Mammary epithelial cell (primary cell): ENCODE measurements around the gene PVALEF.

ENCODE experiments used
- EZH2 ChIP-seq: IDR thresholded peaks from 2 replicates; pipeline ENCODE4 v1.6.1; 2012; ENCODE audit warnings: low read length, inconsistent platforms, borderline replicate concordance
- TF ChIP-seq, protein P1 (sequence below), 2 donors: IDR thresholded peaks in 1 of 2; conservative IDR thresholded peaks in 1 of 2; 2 replicates each; pipeline ENCODE4 v1.5.1; 2011 to 2012; ENCODE audit warnings: inconsistent platforms in 2 of 2, low read length in 2 of 2, mild to moderate bottlenecking in 2 of 2, control low read depth in 1 of 2, low read depth in 1 of 2; ENCODE audit not compliant: insufficient read depth in 1 of 2; ENCODE audit errors: extremely low read depth in 1 of 2

DNA sequence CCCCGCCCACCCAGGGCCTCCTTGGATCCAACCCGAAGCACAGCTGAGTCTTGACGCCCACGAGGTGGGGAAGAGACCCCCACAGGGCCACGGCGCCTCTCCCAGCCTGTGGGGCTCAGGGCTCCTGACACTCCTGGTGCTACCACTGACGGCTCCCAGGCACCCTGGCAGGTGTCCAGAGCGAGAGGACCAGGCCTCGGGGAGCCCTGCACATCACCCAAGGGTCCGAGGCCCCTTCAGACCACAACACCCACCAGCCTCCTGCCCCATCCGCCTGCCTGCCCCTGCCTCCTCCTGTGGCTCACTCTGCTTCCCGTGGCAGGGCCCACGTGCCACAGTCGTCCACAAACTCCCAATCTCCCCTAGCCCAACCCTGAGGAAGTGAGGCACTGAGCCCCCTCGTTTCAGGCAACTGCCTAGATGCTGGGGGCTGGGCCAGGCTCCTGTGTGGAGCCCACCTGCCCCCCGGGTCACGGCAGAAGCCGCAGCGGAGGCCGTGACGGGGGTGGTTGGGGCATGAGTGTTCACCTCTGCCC lies 29.0 kb downstream of the PVALEF start:
- TF ChIP-seq, protein P1, sequence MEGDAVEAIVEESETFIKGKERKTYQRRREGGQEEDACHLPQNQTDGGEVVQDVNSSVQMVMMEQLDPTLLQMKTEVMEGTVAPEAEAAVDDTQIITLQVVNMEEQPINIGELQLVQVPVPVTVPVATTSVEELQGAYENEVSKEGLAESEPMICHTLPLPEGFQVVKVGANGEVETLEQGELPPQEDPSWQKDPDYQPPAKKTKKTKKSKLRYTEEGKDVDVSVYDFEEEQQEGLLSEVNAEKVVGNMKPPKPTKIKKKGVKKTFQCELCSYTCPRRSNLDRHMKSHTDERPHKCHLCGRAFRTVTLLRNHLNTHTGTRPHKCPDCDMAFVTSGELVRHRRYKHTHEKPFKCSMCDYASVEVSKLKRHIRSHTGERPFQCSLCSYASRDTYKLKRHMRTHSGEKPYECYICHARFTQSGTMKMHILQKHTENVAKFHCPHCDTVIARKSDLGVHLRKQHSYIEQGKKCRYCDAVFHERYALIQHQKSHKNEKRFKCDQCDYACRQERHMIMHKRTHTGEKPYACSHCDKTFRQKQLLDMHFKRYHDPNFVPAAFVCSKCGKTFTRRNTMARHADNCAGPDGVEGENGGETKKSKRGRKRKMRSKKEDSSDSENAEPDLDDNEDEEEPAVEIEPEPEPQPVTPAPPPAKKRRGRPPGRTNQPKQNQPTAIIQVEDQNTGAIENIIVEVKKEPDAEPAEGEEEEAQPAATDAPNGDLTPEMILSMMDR (conservative IDR thresholded peaks at IDR 0.05 in 1 of 2, IDR thresholded peaks at IDR 0.05 in 1 of 2; ENCODE audit: extremely low read depth in 1 of 2, insufficient read depth in 1 of 2, low read depth in 1 of 2, low read length in 2 of 2): no peak
- TF ChIP-seq EZH2: no peak
